ENCODE data around the gene RNLS. TPM values are rescaled to one million over a fixed set of nuclear protein-coding genes. Genes with fewer than 3 reads are reported as not detected.

The RNLS gene
- total RNA-seq, 1 experiment from 2014 or later: 8.7 TPM

DNA sequence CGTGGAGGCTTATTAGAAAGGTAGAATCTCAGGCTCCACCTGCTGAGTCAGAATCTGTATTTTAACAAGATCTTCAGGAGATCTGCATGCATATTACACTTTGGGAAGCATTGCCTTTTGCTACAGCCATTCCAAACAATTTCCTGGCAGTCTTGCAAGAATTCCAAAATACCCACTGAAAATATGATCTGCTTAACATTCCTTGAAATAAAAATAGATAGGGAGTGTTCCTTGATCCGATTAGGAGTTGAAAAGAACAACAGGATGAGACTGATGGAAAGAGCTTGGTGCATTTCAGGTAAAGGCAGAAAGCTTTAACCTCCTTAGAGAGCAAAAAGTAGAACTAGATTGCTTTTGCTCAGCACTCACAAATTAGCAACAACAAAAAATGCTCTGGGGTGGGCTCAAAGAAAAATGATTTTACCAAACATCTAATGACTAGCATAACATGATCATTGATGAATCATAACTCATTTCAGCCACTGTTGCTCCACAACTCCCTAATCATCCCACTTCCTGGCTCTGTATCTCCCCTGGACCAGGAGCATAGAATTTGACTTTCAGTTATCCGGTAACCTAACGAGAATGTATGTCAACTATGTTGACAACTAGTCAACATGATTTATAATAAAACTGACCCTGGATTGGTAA, 115.2 kb downstream of the RNLS start:
- no peak overlapping the region for H3K27ac Mint-ChIP-seq
- no peak for TF ChIP-seq GABPB1 (CRISPR knock-in tag; IDR thresholded peaks at IDR 0.05)
- TF ChIP-seq, protein P1, sequence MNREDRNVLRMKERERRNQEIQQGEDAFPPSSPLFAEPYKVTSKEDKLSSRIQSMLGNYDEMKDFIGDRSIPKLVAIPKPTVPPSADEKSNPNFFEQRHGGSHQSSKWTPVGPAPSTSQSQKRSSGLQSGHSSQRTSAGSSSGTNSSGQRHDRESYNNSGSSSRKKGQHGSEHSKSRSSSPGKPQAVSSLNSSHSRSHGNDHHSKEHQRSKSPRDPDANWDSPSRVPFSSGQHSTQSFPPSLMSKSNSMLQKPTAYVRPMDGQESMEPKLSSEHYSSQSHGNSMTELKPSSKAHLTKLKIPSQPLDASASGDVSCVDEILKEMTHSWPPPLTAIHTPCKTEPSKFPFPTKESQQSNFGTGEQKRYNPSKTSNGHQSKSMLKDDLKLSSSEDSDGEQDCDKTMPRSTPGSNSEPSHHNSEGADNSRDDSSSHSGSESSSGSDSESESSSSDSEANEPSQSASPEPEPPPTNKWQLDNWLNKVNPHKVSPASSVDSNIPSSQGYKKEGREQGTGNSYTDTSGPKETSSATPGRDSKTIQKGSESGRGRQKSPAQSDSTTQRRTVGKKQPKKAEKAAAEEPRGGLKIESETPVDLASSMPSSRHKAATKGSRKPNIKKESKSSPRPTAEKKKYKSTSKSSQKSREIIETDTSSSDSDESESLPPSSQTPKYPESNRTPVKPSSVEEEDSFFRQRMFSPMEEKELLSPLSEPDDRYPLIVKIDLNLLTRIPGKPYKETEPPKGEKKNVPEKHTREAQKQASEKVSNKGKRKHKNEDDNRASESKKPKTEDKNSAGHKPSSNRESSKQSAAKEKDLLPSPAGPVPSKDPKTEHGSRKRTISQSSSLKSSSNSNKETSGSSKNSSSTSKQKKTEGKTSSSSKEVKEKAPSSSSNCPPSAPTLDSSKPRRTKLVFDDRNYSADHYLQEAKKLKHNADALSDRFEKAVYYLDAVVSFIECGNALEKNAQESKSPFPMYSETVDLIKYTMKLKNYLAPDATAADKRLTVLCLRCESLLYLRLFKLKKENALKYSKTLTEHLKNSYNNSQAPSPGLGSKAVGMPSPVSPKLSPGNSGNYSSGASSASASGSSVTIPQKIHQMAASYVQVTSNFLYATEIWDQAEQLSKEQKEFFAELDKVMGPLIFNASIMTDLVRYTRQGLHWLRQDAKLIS (CRISPR knock-in tag; IDR thresholded peaks at IDR 0.05; ENCODE audit: borderline replicate concordance): no peak
- TF ChIP-seq, protein P2, sequence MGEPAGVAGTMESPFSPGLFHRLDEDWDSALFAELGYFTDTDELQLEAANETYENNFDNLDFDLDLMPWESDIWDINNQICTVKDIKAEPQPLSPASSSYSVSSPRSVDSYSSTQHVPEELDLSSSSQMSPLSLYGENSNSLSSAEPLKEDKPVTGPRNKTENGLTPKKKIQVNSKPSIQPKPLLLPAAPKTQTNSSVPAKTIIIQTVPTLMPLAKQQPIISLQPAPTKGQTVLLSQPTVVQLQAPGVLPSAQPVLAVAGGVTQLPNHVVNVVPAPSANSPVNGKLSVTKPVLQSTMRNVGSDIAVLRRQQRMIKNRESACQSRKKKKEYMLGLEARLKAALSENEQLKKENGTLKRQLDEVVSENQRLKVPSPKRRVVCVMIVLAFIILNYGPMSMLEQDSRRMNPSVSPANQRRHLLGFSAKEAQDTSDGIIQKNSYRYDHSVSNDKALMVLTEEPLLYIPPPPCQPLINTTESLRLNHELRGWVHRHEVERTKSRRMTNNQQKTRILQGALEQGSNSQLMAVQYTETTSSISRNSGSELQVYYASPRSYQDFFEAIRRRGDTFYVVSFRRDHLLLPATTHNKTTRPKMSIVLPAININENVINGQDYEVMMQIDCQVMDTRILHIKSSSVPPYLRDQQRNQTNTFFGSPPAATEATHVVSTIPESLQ (CRISPR knock-in tag; IDR thresholded peaks at IDR 0.05): no peak
- no peak for TF ChIP-seq ZNF138 (CRISPR knock-in tag; conservative IDR thresholded peaks at IDR 0.05)
- TF ChIP-seq MXD4 (CRISPR knock-in tag; IDR thresholded peaks at IDR 0.05; ENCODE audit: borderline replicate concordance): no peak
- TF ChIP-seq MYBL2 (CRISPR knock-in tag; IDR thresholded peaks at IDR 0.05): no peak
- TF ChIP-seq CBFB (CRISPR knock-in tag; IDR thresholded peaks at IDR 0.05; ENCODE audit: low read depth): no peak
- TF ChIP-seq, protein P3, sequence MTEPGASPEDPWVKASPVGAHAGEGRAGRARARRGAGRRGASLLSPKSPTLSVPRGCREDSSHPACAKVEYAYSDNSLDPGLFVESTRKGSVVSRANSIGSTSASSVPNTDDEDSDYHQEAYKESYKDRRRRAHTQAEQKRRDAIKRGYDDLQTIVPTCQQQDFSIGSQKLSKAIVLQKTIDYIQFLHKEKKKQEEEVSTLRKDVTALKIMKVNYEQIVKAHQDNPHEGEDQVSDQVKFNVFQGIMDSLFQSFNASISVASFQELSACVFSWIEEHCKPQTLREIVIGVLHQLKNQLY (CRISPR knock-in tag; IDR thresholded peaks at IDR 0.05): no peak
- no peak for TF ChIP-seq ZBTB21 (CRISPR knock-in tag; IDR thresholded peaks at IDR 0.05; ENCODE audit: borderline replicate concordance)
- no peak for TF ChIP-seq ZNF396 (CRISPR knock-in tag; IDR thresholded peaks at IDR 0.05; ENCODE audit: borderline replicate concordance)
- no peak for TF ChIP-seq PRRX2 (CRISPR knock-in tag; IDR thresholded peaks at IDR 0.05)
- TF ChIP-seq, protein P4, sequence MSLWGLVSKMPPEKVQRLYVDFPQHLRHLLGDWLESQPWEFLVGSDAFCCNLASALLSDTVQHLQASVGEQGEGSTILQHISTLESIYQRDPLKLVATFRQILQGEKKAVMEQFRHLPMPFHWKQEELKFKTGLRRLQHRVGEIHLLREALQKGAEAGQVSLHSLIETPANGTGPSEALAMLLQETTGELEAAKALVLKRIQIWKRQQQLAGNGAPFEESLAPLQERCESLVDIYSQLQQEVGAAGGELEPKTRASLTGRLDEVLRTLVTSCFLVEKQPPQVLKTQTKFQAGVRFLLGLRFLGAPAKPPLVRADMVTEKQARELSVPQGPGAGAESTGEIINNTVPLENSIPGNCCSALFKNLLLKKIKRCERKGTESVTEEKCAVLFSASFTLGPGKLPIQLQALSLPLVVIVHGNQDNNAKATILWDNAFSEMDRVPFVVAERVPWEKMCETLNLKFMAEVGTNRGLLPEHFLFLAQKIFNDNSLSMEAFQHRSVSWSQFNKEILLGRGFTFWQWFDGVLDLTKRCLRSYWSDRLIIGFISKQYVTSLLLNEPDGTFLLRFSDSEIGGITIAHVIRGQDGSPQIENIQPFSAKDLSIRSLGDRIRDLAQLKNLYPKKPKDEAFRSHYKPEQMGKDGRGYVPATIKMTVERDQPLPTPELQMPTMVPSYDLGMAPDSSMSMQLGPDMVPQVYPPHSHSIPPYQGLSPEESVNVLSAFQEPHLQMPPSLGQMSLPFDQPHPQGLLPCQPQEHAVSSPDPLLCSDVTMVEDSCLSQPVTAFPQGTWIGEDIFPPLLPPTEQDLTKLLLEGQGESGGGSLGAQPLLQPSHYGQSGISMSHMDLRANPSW (CRISPR knock-in tag; conservative IDR thresholded peaks at IDR 0.05; ENCODE audit: low read depth): no peak
- no peak for TF ChIP-seq TCF7 (CRISPR knock-in tag; IDR thresholded peaks at IDR 0.05; ENCODE audit: low read depth)
- TF ChIP-seq, protein P5, sequence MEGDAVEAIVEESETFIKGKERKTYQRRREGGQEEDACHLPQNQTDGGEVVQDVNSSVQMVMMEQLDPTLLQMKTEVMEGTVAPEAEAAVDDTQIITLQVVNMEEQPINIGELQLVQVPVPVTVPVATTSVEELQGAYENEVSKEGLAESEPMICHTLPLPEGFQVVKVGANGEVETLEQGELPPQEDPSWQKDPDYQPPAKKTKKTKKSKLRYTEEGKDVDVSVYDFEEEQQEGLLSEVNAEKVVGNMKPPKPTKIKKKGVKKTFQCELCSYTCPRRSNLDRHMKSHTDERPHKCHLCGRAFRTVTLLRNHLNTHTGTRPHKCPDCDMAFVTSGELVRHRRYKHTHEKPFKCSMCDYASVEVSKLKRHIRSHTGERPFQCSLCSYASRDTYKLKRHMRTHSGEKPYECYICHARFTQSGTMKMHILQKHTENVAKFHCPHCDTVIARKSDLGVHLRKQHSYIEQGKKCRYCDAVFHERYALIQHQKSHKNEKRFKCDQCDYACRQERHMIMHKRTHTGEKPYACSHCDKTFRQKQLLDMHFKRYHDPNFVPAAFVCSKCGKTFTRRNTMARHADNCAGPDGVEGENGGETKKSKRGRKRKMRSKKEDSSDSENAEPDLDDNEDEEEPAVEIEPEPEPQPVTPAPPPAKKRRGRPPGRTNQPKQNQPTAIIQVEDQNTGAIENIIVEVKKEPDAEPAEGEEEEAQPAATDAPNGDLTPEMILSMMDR (IDR thresholded peaks at IDR 0.05): no peak
- TF ChIP-seq, protein P6, sequence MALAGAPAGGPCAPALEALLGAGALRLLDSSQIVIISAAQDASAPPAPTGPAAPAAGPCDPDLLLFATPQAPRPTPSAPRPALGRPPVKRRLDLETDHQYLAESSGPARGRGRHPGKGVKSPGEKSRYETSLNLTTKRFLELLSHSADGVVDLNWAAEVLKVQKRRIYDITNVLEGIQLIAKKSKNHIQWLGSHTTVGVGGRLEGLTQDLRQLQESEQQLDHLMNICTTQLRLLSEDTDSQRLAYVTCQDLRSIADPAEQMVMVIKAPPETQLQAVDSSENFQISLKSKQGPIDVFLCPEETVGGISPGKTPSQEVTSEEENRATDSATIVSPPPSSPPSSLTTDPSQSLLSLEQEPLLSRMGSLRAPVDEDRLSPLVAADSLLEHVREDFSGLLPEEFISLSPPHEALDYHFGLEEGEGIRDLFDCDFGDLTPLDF (CRISPR knock-in tag; IDR thresholded peaks at IDR 0.05): no peak
- TF ChIP-seq IRF2 (CRISPR knock-in tag; IDR thresholded peaks at IDR 0.05; ENCODE audit: borderline replicate concordance, low read depth): no peak
- no peak for TF ChIP-seq GTF2I (CRISPR knock-in tag; conservative IDR thresholded peaks at IDR 0.05)
- no peak for TF ChIP-seq CREM (CRISPR knock-in tag; IDR thresholded peaks at IDR 0.05)
- DNase-seq (ENCODE audit: low spot score) (no peak), ATAC-seq (no peak)
- no peak overlapping the region for H3K4me3 Mint-ChIP-seq
- H3K4me1 Mint-ChIP-seq: peaks cover 13% of the 10 kb centered on the region
- H3K27me3 Mint-ChIP-seq (ENCODE audit: low read depth): peaks cover 22% of the 10 kb centered on the region
- POLR2A ChIA-PET: no interaction called here
- peaks cover 9% of the 10 kb centered on the region for H3K9me3 Mint-ChIP-seq
- CTCF ChIA-PET: interaction anchor here (1.4 kb wide), 1 partner anchor 115 kb away, joined by 3 read pairs; the partner anchor contains the start of gene RNLS
- H3K36me3 Mint-ChIP-seq: no peaks in the 10 kb centered on the region; the same call in 1 of the 2 replicates

Data from WTC11 (cell line).